Gastrocnemius medialis (tissue), 4 donors: ENCODE results near the gene NAA35. TPM values are rescaled to one million over a fixed set of nuclear protein-coding genes. Genes with fewer than 3 reads are reported as not detected.

Source experiments
- ATAC-seq, 2 donors: fragments of 150-250 bp; one replicate each; pipeline ENCODE4 v1.9.1; 2016
- DNase-seq, 2 donors: peaks; one replicate each; pipeline ENCODE4 v3.0.0-alpha.2; 2019
- H3K27ac ChIP-seq, 4 donors: fragments of 200-600 bp; sonication (generic); 1 replicate in 1 of 4; 2 replicates in 3 of 4; pipeline ENCODE4 v1.5.1; 2016 to 2018; ENCODE audit warnings: mild to moderate bottlenecking in 2 of 4, moderate library complexity in 1 of 4
- H3K27me3 ChIP-seq, 3 donors: fragments of 200-600 bp; sonication (generic) in 2 of 3; 1 replicate in 1 of 3; 2 replicates in 2 of 3; pipeline versions ENCODE4 v1.5.1 to v1.6.0; 2016 to 2019; ENCODE audit warnings: mild to moderate bottlenecking in 1 of 3, moderate library complexity in 1 of 3
- H3K36me3 ChIP-seq, 2 donors: fragments of 200-600 bp; sonication (generic) in 1 of 2; one replicate each; pipeline ENCODE4 v1.5.1; 2017 to 2018
- H3K4me1 ChIP-seq, 2 donors: fragments of 200-600 bp; sonication (generic) in 1 of 2; one replicate each; pipeline ENCODE4 v1.5.1; 2016 to 2017; ENCODE audit warnings: mild to moderate bottlenecking in 2 of 2
- H3K4me3 ChIP-seq, 4 donors: fragments of 200-600 bp; sonication (generic) in 3 of 4; 1 replicate in 1 of 4; 2 replicates in 3 of 4; pipeline ENCODE4 v1.5.1; 2016 to 2019; ENCODE audit warnings: mild to moderate bottlenecking in 2 of 4
- H3K9me3 ChIP-seq, 3 donors: fragments of 200-600 bp; sonication (generic) in 2 of 3; 1 replicate in 1 of 3; 2 replicates in 2 of 3; pipeline ENCODE4 v1.5.1; 2016 to 2019
- CTCF ChIP-seq, 5 experiments: fragments of 450-650 bp in 3 of 5; fragments of 200-600 bp in 2 of 5; sonication (generic) in 2 of 5; IDR thresholded peaks in 4 of 5; conservative IDR thresholded peaks in 1 of 5; 1 replicate in 4 of 5; 2 replicates in 1 of 5; pipeline ENCODE4 v1.5.1; 2016 to 2019; ENCODE audit warnings: antibody characterized with exemption in 5 of 5, mild to moderate bottlenecking in 3 of 5, moderate library complexity in 3 of 5
- POLR2A ChIP-seq, 2 donors: fragments of 450-650 bp; IDR thresholded peaks; one replicate each; pipeline ENCODE4 v1.6.1; 2017; ENCODE audit warnings: antibody characterized with exemption in 2 of 2, mild to moderate bottlenecking in 2 of 2, moderate library complexity in 2 of 2
- in situ Hi-C, 4 donors: fragments of 200-750 bp; cut with MboI; loops; one replicate each; pipeline versions ENCODE4 v1.15.0 to v1.8.0; 2017; ENCODE audit warnings: low sequenced_read_pairs in 4 of 4
- intact Hi-C: fragments of 100-400 bp; cut with DNase I; formaldehyde crosslinking; loops from one replicate; pipeline ENCODE4 v1.15.1; 2023; ENCODE audit warnings: low total_unique reads
- total RNA-seq, 4 donors: library from RNA; depleted of rRNA; stranded (reverse); fragments of >200 nt; gene quantifications; one replicate each; pipeline versions ENCODE4 v1.1.0 to v1.2.3, GENCODE V29; 2016

The NAA35 gene
- total RNA-seq, 4 donors from 2014 or later, result 22.7 to 26.9 (median 24.5) TPM

- intact Hi-C loops, result no loop called here
- H3K27me3 ChIP-seq, result no peaks in the 10 kb centered on the region
- ATAC-seq (no peak), DNase-seq (no peak)
- H3K27ac ChIP-seq, result no peak overlapping the region
- H3K9me3 ChIP-seq, result no peaks in the 10 kb centered on the region
- no peaks in the 10 kb centered on the region for H3K36me3 ChIP-seq
- no peak for TF ChIP-seq POLR2A (IDR thresholded peaks at IDR 0.05)
- no peak for TF ChIP-seq CTCF (IDR thresholded peaks at IDR 0.05 in 4 of 5, conservative IDR thresholded peaks at IDR 0.05 in 1 of 5)
- no peaks in the 10 kb centered on the region for H3K4me1 ChIP-seq
- in situ Hi-C loops, result no loop called here
- no peak overlapping the region for H3K4me3 ChIP-seq
Measured at GRCh38 chr9:86052556-86053468, 111.9 kb downstream of the NAA35 start.

DNA sequence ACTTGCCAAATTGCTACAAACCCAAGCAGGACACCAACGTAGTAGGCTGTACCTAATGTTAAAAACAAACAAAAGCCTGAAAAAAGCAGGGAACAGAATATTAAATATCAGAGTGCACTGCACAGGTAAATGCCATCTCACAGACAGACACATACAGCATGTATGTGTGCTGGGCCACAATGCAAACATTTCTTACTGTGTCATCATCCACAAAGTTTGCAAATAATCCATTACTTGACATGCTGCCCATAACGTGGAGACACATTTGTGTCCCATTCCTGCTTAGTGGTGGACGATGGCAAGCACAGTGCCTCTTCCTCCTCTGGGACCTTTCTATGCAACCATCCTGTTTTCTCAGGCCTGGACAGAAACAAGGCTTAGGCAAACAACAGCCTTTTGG, 113.7 kb downstream of the NAA35 start:
- H3K4me1 ChIP-seq, result no peaks in the 10 kb centered on the region
- TF ChIP-seq POLR2A (IDR thresholded peaks at IDR 0.05) (no peak), CTCF (IDR thresholded peaks at IDR 0.05 in 4 of 5, conservative IDR thresholded peaks at IDR 0.05 in 1 of 5) (no peak)
- no peak for DNase-seq
- intact Hi-C loops (no loop called here), in situ Hi-C loops (no loop called here)
- no peaks in the 10 kb centered on the region for H3K36me3 ChIP-seq
- H3K4me3 ChIP-seq, result no peak overlapping the region
- H3K27me3 ChIP-seq, result no peaks in the 10 kb centered on the region
- H3K27ac ChIP-seq, result no peak overlapping the region
- H3K9me3 ChIP-seq, result no peaks in the 10 kb centered on the region
- ATAC-seq, result no peak

DNA sequence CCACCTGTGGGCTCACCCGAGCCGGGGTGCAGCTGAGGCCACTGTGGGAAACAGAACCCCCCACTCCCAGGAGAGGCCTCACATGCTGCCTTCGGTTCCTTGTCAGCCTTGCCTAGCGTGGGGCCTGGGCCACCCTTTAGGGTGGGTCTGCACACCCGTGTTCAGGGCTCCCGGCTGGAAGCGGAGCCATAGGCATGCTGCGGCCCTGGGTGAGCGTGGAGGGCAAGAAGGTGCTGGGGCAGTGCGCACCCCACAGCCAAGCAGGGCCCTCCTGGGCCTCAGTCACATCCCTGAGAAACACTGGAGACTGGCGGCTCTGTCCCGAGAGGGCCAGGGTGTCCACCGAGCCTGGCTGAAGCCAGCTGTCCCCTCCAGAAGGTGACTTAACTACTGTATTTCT, 116.5 kb downstream of the NAA35 start:
- DNase-seq (no peak), ATAC-seq (no peak)
- H3K9me3 ChIP-seq, result no peaks in the 10 kb centered on the region
- in situ Hi-C loops, result no loop called here
- H3K27ac ChIP-seq, result no peak overlapping the region
- no peaks in the 10 kb centered on the region for H3K36me3 ChIP-seq
- H3K4me3 ChIP-seq, result no peak overlapping the region
- intact Hi-C loops, result no loop called here
- no peaks in the 10 kb centered on the region for H3K4me1 ChIP-seq
- TF ChIP-seq CTCF (IDR thresholded peaks at IDR 0.05 in 4 of 5, conservative IDR thresholded peaks at IDR 0.05 in 1 of 5), result no peak
- TF ChIP-seq POLR2A (IDR thresholded peaks at IDR 0.05), result no peak
- no peaks in the 10 kb centered on the region for H3K27me3 ChIP-seq

GRCh38 chr9:86061972-86062739, 121.2 kb downstream of the NAA35 start:
- ATAC-seq (no peak), DNase-seq (no peak)
- in situ Hi-C loops, result no loop called here
- Histone ChIP-seq H3K27ac (no peak overlapping the region), H3K27me3 (no peaks in the 10 kb centered on the region), H3K36me3 (no peaks in the 10 kb centered on the region), H3K9me3 (no peaks in the 10 kb centered on the region), H3K4me3 (no peak overlapping the region), H3K4me1 (no peaks in the 10 kb centered on the region)
- TF ChIP-seq CTCF (IDR thresholded peaks at IDR 0.05 in 4 of 5, conservative IDR thresholded peaks at IDR 0.05 in 1 of 5) (no peak), POLR2A (IDR thresholded peaks at IDR 0.05) (no peak)
- intact Hi-C loops, result no loop called here
